ENCODE measurements around the gene MAN1A1. TPM values are rescaled to one million over a fixed set of nuclear protein-coding genes. Genes with fewer than 3 reads are reported as not detected.
A peak's percentile ranks its signal among the peaks of the same experiment; 100 is the strongest.

The MAN1A1 gene
- total RNA-seq, 4 donors from 2014 or later: 30.0 to 99.0 (median 69.8) TPM

- Histone ChIP-seq H3K4me1 (no peaks in the 10 kb centered on the region), H3K27ac (no peak overlapping the region), H3K27me3 (no peaks in the 10 kb centered on the region), H3K4me3 (no peak overlapping the region), H3K36me3 (no peaks in the 10 kb centered on the region), H3K9me3 (no peaks in the 10 kb centered on the region)
- DNase-seq: no peak
- TF ChIP-seq CTCF (IDR thresholded peaks at IDR 0.05): no peak
- TF ChIP-seq POLR2A (IDR thresholded peaks at IDR 0.05): no peak
- intact Hi-C loops (cut with DNase I; ENCODE audit: low total_unique reads): no loop called here
These were observed 12.3 kb downstream of the MAN1A1 start for GRCh38 chr6:119337252-119337651.

- TF ChIP-seq CTCF (IDR thresholded peaks at IDR 0.05): no peak
- TF ChIP-seq POLR2A (IDR thresholded peaks at IDR 0.05): no peak
- Histone ChIP-seq H3K4me3 (no peak overlapping the region), H3K27ac (no peak overlapping the region), H3K36me3 (no peaks in the 10 kb centered on the region), H3K9me3 (no peaks in the 10 kb centered on the region), H3K27me3 (no peaks in the 10 kb centered on the region), H3K4me1 (no peaks in the 10 kb centered on the region)
- no peak for DNase-seq
- intact Hi-C loops (cut with DNase I; ENCODE audit: low total_unique reads): no loop called here
These were observed 14.9 kb downstream of the MAN1A1 start for GRCh38 chr6:119334535-119335264.

GRCh38 chr6:119333707-119334295 is 15.8 kb downstream of the MAN1A1 start:
- peak overlapping the region in 1 of 2 donors; percentile 20 for H3K27ac ChIP-seq
- no peak for DNase-seq
- no peaks in the 10 kb centered on the region for H3K4me1 ChIP-seq
- no peaks in the 10 kb centered on the region for H3K9me3 ChIP-seq
- no peaks in the 10 kb centered on the region for H3K36me3 ChIP-seq
- H3K27me3 ChIP-seq: no peaks in the 10 kb centered on the region
- intact Hi-C loops (cut with DNase I; ENCODE audit: low total_unique reads): no loop called here
- no peak overlapping the region for H3K4me3 ChIP-seq
- TF ChIP-seq POLR2A (IDR thresholded peaks at IDR 0.05) (no peak), CTCF (IDR thresholded peaks at IDR 0.05) (peak; percentile 24 to 48 (median 37))

GRCh38 chr6:119333063-119333609 is 16.4 kb downstream of the MAN1A1 start:
- intact Hi-C loops (cut with DNase I; ENCODE audit: low total_unique reads): no loop called here
- Histone ChIP-seq H3K27me3 (no peaks in the 10 kb centered on the region), H3K4me3 (no peak overlapping the region), H3K9me3 (no peaks in the 10 kb centered on the region), H3K4me1 (no peaks in the 10 kb centered on the region), H3K36me3 (no peaks in the 10 kb centered on the region), H3K27ac (no peak overlapping the region)
- TF ChIP-seq CTCF (IDR thresholded peaks at IDR 0.05): no peak
- TF ChIP-seq POLR2A (IDR thresholded peaks at IDR 0.05): no peak
- no peak for DNase-seq

GRCh38 chr6:119331663-119332286 is 17.8 kb downstream of the MAN1A1 start:
- intact Hi-C loops (cut with DNase I; ENCODE audit: low total_unique reads): no loop called here
- H3K36me3 ChIP-seq: no peaks in the 10 kb centered on the region
- no peak overlapping the region for H3K4me3 ChIP-seq
- DNase-seq: no peak
- H3K4me1 ChIP-seq: no peaks in the 10 kb centered on the region
- TF ChIP-seq POLR2A (IDR thresholded peaks at IDR 0.05): no peak
- TF ChIP-seq CTCF (IDR thresholded peaks at IDR 0.05): no peak
- H3K27ac ChIP-seq: no peak overlapping the region
- H3K27me3 ChIP-seq: no peaks in the 10 kb centered on the region
- H3K9me3 ChIP-seq: no peaks in the 10 kb centered on the region

All from uterus (tissue), 4 donors.